HepG2 (cell line): ENCODE measurements around the gene ZBTB45. TPM values are rescaled to one million over a fixed set of nuclear protein-coding genes. Genes with fewer than 3 reads are reported as not detected.

Source experiments
- KDM1A ChIP-seq: IDR thresholded peaks from 2 replicates; pipeline ENCODE4 v1.6.1; 2016; ENCODE audit warnings: missing compliant biosample characterization
- KLF11 ChIP-seq: IDR thresholded peaks from 2 replicates; pipeline ENCODE4 v1.6.1; 2016; ENCODE audit warnings: missing compliant biosample characterization
- RNF2 ChIP-seq: fragments of 450-650 bp; conservative IDR thresholded peaks from 2 replicates; pipeline ENCODE4 v1.6.1; 2016; ENCODE audit warnings: low read depth
- SALL1 ChIP-seq: sonication (generic); formaldehyde crosslinking; IDR thresholded peaks from 2 replicates; pipeline ENCODE4 v1.8.0; 2022; ENCODE audit warnings: mild to moderate bottlenecking, missing genetic modification reagents
- SMARCE1 ChIP-seq: fragments of 450-650 bp; IDR thresholded peaks from 2 replicates; pipeline ENCODE4 v1.6.1; 2017; ENCODE audit warnings: borderline replicate concordance
- SOX6 ChIP-seq, 2 experiments: fragments of 450-650 bp in 1 of 2; sonication (generic) in 1 of 2; formaldehyde crosslinking in 1 of 2; IDR thresholded peaks; 2 replicates each; pipeline versions ENCODE4 v1.4.0 to v1.6.1; 2017 to 2020; ENCODE audit warnings: antibody characterized with exemption in 1 of 2, mild to moderate bottlenecking in 1 of 2, missing genetic modification reagents in 1 of 2
- ZNF660 ChIP-seq: sonication (generic); formaldehyde crosslinking; IDR thresholded peaks from 2 replicates; pipeline ENCODE4 v1.5.1; 2020; ENCODE audit warnings: mild to moderate bottlenecking, low read depth, missing genetic modification reagents, borderline replicate concordance
- ZNF768 ChIP-seq: sonication (generic); formaldehyde crosslinking; IDR thresholded peaks from 2 replicates; pipeline ENCODE4 v1.4.0; 2020; ENCODE audit warnings: missing genetic modification reagents
- polyA plus RNA-seq, 8 experiments: library from polyadenylated mRNA; depleted of rRNA in 3 of 8; stranded (reverse) in 7 of 8; unstranded in 1 of 8; fragments of >200 nt; fragmentation: Illumina TruSeq in 4 of 8; extraction: Trizol in 4 of 8; gene quantifications; 2 replicates each; pipeline versions ENCODE4 v1.2.1 to v1.2.3, GENCODE V29; 2011 to 2016; ENCODE audit warnings: low read depth in 4 of 8, missing spikeins in 1 of 8, mixed read lengths in 1 of 8; ENCODE audit not compliant: insufficient read depth in 1 of 8
- total RNA-seq, 5 experiments: library from RNA; depleted of rRNA; stranded (reverse); fragments of >200 nt; fragmentation: Illumina TruSeq; extraction: Trizol; gene quantifications; 2 replicates each; pipeline ENCODE4 v1.2.3, GENCODE V29; 2016; ENCODE audit warnings: low read depth in 1 of 5
- TF ChIP-seq, protein P1 (sequence below): IDR thresholded peaks from 2 replicates; pipeline ENCODE4 v1.6.1; 2016; ENCODE audit warnings: low read depth, missing genetic modification reagents, missing compliant biosample characterization
- TF ChIP-seq, protein P2 (sequence below): sonication (generic); formaldehyde crosslinking; IDR thresholded peaks from 2 replicates; pipeline ENCODE4 v1.4.0; 2020; ENCODE audit warnings: missing genetic modification reagents, low read depth, mild to moderate bottlenecking, borderline replicate concordance
- TF ChIP-seq, protein P3 (sequence below): sonication (generic); formaldehyde crosslinking; IDR thresholded peaks from 2 replicates; pipeline ENCODE4 v1.8.0; 2022; ENCODE audit warnings: missing genetic modification reagents, mild to moderate bottlenecking, inconsistent platforms, borderline replicate concordance
- TF ChIP-seq, protein P4 (sequence below): sonication (generic); formaldehyde crosslinking; IDR thresholded peaks from 2 replicates; pipeline ENCODE4 v1.5.0; 2020; ENCODE audit warnings: missing genetic modification reagents
- TF ChIP-seq, protein P5 (sequence below): sonication (generic); formaldehyde crosslinking; conservative IDR thresholded peaks from 2 replicates; pipeline ENCODE4 v1.5.0; 2020; ENCODE audit warnings: missing genetic modification reagents
- TF ChIP-seq, protein P6 (sequence below), 2 experiments: IDR thresholded peaks; 2 replicates each; pipeline ENCODE4 v1.6.1; 2011 to 2012; ENCODE audit warnings: low read length in 2 of 2, borderline replicate concordance in 1 of 2, low read depth in 1 of 2, mild to moderate bottlenecking in 1 of 2, moderate library complexity in 1 of 2

The ZBTB45 gene
- total and polyA plus RNA-seq, 2 of the 13 experiments (the other 11 are each of a cell fraction or from before 2014, with no cell fraction given), result 3.0 to 3.7 TPM

DNA sequence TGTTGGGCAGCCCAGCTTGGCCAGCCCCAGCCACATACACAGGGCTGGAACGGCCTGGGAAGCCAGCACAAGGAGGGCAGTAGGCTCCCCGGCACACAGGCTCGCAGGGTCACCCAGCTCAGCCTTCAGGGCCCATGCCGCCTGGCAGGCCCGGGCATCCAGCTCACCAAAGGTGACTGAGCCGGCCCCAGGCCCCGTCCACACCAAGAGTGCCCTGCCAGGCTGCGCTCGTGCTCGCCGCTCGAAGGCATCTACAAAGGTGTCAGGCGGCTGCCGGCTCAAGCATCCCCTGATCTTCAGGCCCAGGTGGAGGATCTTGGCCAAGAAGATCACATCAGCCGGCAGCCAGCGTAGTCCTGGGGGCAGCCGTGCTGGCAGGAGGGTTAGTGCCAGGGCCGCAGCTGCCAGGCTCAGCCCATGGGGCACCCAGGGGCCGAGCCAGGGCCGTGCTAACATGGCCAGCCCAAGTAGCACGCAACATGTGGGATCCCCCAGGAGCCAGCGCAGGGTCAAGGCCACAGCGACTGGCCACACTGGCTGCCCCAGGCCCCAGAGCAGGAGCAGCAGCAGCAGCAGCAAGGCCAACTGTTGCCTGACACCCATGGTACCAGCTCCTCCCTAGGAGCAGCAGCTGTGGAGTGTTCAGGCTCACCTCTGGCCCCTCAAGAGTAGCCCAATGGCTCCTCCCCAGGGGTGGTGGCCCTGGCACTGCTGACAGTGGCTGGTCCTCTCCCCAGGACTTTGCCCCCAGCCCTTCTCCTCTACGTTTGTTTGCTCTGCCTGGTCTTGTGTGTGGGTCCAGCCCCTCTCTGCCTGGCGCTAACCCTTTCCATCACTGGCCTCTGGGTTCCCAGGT lies 8.0 kb downstream of the ZBTB45 start, which contains the start of gene SLC27A5 (continued):
- TF ChIP-seq, protein P1, sequence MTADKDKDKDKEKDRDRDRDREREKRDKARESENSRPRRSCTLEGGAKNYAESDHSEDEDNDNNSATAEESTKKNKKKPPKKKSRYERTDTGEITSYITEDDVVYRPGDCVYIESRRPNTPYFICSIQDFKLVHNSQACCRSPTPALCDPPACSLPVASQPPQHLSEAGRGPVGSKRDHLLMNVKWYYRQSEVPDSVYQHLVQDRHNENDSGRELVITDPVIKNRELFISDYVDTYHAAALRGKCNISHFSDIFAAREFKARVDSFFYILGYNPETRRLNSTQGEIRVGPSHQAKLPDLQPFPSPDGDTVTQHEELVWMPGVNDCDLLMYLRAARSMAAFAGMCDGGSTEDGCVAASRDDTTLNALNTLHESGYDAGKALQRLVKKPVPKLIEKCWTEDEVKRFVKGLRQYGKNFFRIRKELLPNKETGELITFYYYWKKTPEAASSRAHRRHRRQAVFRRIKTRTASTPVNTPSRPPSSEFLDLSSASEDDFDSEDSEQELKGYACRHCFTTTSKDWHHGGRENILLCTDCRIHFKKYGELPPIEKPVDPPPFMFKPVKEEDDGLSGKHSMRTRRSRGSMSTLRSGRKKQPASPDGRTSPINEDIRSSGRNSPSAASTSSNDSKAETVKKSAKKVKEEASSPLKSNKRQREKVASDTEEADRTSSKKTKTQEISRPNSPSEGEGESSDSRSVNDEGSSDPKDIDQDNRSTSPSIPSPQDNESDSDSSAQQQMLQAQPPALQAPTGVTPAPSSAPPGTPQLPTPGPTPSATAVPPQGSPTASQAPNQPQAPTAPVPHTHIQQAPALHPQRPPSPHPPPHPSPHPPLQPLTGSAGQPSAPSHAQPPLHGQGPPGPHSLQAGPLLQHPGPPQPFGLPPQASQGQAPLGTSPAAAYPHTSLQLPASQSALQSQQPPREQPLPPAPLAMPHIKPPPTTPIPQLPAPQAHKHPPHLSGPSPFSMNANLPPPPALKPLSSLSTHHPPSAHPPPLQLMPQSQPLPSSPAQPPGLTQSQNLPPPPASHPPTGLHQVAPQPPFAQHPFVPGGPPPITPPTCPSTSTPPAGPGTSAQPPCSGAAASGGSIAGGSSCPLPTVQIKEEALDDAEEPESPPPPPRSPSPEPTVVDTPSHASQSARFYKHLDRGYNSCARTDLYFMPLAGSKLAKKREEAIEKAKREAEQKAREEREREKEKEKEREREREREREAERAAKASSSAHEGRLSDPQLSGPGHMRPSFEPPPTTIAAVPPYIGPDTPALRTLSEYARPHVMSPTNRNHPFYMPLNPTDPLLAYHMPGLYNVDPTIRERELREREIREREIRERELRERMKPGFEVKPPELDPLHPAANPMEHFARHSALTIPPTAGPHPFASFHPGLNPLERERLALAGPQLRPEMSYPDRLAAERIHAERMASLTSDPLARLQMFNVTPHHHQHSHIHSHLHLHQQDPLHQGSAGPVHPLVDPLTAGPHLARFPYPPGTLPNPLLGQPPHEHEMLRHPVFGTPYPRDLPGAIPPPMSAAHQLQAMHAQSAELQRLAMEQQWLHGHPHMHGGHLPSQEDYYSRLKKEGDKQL (CRISPR knock-in tag), result no peak
- TF ChIP-seq SALL1 (peak; percentile 60; the same call in 1 of the 2 replicates), ZNF768 (CRISPR knock-in tag) (no peak; the same call in 1 of the 2 replicates), KLF11 (CRISPR knock-in tag) (no peak), RNF2 (no peak), ZNF660 (CRISPR knock-in tag) (no peak), KDM1A (CRISPR knock-in tag) (no peak), SMARCE1 (no peak), SOX6 (IDR thresholded peaks at IDR 0.05) (no peak), SOX6 (CRISPR knock-in tag; IDR thresholded peaks at IDR 0.05) (peak; percentile 57; the same call in 1 of the 2 replicates)
- TF ChIP-seq, protein P2, sequence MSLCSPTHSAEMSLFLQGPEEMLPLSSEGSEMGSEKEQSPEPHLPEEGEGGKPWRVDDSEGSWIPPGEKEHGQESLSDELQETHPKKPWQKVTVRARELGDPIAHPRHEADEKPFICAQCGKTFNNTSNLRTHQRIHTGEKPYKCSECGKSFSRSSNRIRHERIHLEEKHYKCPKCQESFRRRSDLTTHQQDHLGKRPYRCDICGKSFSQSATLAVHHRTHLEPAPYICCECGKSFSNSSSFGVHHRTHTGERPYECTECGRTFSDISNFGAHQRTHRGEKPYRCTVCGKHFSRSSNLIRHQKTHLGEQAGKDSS (CRISPR knock-in tag), result no peak; the same call in 1 of the 2 replicates
- TF ChIP-seq, protein P3, sequence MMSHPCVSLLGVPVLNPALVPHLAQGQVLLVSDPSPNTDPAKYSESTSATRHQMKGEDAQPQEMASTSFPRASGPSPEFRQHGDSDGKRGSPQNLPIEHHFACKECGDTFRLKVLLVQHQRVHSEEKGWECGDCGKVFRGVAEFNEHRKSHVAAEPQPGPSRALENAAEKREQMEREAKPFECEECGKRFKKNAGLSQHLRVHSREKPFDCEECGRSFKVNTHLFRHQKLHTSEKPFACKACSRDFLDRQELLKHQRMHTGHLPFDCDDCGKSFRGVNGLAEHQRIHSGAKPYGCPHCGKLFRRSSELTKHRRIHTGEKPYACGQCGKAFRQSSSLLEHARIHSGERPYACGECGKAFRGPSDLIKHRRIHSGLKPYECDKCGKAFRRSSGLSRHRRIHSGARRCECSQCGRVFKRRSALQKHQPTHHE (CRISPR knock-in tag), result no peak
- TF ChIP-seq, protein P4, sequence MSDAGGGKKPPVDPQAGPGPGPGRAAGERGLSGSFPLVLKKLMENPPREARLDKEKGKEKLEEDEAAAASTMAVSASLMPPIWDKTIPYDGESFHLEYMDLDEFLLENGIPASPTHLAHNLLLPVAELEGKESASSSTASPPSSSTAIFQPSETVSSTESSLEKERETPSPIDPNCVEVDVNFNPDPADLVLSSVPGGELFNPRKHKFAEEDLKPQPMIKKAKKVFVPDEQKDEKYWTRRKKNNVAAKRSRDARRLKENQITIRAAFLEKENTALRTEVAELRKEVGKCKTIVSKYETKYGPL (CRISPR knock-in tag), result no peak
- TF ChIP-seq, protein P5, sequence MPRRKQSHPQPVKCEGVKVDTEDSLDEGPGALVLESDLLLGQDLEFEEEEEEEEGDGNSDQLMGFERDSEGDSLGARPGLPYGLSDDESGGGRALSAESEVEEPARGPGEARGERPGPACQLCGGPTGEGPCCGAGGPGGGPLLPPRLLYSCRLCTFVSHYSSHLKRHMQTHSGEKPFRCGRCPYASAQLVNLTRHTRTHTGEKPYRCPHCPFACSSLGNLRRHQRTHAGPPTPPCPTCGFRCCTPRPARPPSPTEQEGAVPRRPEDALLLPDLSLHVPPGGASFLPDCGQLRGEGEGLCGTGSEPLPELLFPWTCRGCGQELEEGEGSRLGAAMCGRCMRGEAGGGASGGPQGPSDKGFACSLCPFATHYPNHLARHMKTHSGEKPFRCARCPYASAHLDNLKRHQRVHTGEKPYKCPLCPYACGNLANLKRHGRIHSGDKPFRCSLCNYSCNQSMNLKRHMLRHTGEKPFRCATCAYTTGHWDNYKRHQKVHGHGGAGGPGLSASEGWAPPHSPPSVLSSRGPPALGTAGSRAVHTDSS, result no peak
- TF ChIP-seq, protein P6, sequence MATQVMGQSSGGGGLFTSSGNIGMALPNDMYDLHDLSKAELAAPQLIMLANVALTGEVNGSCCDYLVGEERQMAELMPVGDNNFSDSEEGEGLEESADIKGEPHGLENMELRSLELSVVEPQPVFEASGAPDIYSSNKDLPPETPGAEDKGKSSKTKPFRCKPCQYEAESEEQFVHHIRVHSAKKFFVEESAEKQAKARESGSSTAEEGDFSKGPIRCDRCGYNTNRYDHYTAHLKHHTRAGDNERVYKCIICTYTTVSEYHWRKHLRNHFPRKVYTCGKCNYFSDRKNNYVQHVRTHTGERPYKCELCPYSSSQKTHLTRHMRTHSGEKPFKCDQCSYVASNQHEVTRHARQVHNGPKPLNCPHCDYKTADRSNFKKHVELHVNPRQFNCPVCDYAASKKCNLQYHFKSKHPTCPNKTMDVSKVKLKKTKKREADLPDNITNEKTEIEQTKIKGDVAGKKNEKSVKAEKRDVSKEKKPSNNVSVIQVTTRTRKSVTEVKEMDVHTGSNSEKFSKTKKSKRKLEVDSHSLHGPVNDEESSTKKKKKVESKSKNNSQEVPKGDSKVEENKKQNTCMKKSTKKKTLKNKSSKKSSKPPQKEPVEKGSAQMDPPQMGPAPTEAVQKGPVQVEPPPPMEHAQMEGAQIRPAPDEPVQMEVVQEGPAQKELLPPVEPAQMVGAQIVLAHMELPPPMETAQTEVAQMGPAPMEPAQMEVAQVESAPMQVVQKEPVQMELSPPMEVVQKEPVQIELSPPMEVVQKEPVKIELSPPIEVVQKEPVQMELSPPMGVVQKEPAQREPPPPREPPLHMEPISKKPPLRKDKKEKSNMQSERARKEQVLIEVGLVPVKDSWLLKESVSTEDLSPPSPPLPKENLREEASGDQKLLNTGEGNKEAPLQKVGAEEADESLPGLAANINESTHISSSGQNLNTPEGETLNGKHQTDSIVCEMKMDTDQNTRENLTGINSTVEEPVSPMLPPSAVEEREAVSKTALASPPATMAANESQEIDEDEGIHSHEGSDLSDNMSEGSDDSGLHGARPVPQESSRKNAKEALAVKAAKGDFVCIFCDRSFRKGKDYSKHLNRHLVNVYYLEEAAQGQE (IDR thresholded peaks at IDR 0.05; ENCODE audit: borderline replicate concordance in 1 of 2, low read depth in 1 of 2, low read length in 2 of 2), result no peak
